Astrocyte (in vitro differentiated cells and primary cell): Measurements from ENCODE around the gene ACOT13. TPM values are rescaled to one million over a fixed set of nuclear protein-coding genes. Genes with fewer than 3 reads are reported as not detected.
"Not testable (repeated sequence)": the region's sequence is repeated elsewhere in the genome, so short reads cannot be mapped to it uniquely, and the experiment has no call there.

Source experiments
- DNase-seq: peaks from one replicate; pipeline ENCODE4 v3.0.0-alpha.2; 2010; ENCODE audit warnings: low read depth
- FAIRE-seq: peaks from 2 replicates; lab custom pipeline; 2011; peaks lifted over from hg19 to GRCh38; lab: Jason Lieb, UNC
- H2AFZ ChIP-seq: 2 replicates; pipeline ENCODE4 v1.6.0; 2012; ENCODE audit warnings: low read depth, low read length, inconsistent platforms
- H3K27ac ChIP-seq: 2 replicates; pipeline ENCODE4 v1.5.1; 2011; ENCODE audit warnings: low read depth, low read length, inconsistent platforms
- H3K27me3 ChIP-seq: 2 replicates; pipeline ENCODE4 v1.6.0; 2011; ENCODE audit warnings: low read length, inconsistent platforms; ENCODE audit not compliant: insufficient read depth
- H3K36me3 ChIP-seq: 2 replicates; pipeline ENCODE4 v1.5.1; 2011; ENCODE audit warnings: low read length, inconsistent platforms; ENCODE audit not compliant: insufficient read depth
- H3K4me1 ChIP-seq: 2 replicates; pipeline ENCODE4 v1.5.1; 2011; ENCODE audit warnings: low read length, inconsistent platforms; ENCODE audit not compliant: insufficient read depth
- H3K4me2 ChIP-seq: 2 replicates; pipeline ENCODE4 v1.6.0; 2012; ENCODE audit warnings: low read length, inconsistent platforms
- H3K4me3 ChIP-seq: 2 replicates; pipeline ENCODE4 v1.5.1; 2011; ENCODE audit warnings: low read depth, mild to moderate bottlenecking, low read length, inconsistent platforms; ENCODE audit not compliant: insufficient read depth
- H3K79me2 ChIP-seq: 2 replicates; pipeline ENCODE4 v1.6.0; 2012; ENCODE audit warnings: mild to moderate bottlenecking, low read length, inconsistent platforms; ENCODE audit not compliant: insufficient read depth
- H3K9ac ChIP-seq: 2 replicates; pipeline ENCODE4 v1.6.0; 2012; ENCODE audit warnings: mild to moderate bottlenecking, low read length, inconsistent platforms
- H3K9me3 ChIP-seq: 2 replicates; pipeline ENCODE4 v1.5.1; 2012; ENCODE audit warnings: low read depth, mild to moderate bottlenecking, low read length, inconsistent platforms; ENCODE audit not compliant: insufficient read depth
- H4K20me1 ChIP-seq: 2 replicates; pipeline ENCODE4 v1.6.0; 2012; ENCODE audit warnings: low read length, inconsistent platforms; ENCODE audit not compliant: insufficient read depth
- H3K27ac Mint-ChIP-seq: one replicate; pipeline ENCODE4 v1.8.0; 2021; ENCODE audit warnings: mild to moderate bottlenecking, mixed read lengths; ENCODE audit not compliant: unreplicated experiment
- H3K27me3 Mint-ChIP-seq: one replicate; pipeline ENCODE4 v1.8.0; 2021; ENCODE audit warnings: low read depth, mixed read lengths; ENCODE audit not compliant: unreplicated experiment
- H3K36me3 Mint-ChIP-seq: one replicate; pipeline ENCODE4 v1.8.0; 2021; ENCODE audit warnings: low read depth, mixed read lengths; ENCODE audit not compliant: unreplicated experiment
- H3K4me1 Mint-ChIP-seq: one replicate; pipeline ENCODE4 v1.8.0; 2021; ENCODE audit warnings: low read depth, mixed read lengths; ENCODE audit not compliant: unreplicated experiment
- H3K4me3 Mint-ChIP-seq: one replicate; pipeline ENCODE4 v1.8.0; 2021; ENCODE audit warnings: mild to moderate bottlenecking, moderate library complexity, mixed read lengths; ENCODE audit not compliant: unreplicated experiment
- H3K9me3 Mint-ChIP-seq: one replicate; pipeline ENCODE4 v1.8.0; 2021; ENCODE audit warnings: mild to moderate bottlenecking, mixed read lengths; ENCODE audit not compliant: unreplicated experiment
- CTCF ChIP-seq: IDR thresholded peaks from 2 replicates; pipeline ENCODE4 v1.5.1; 2011; ENCODE audit warnings: low read depth, mild to moderate bottlenecking, inconsistent platforms, low read length, moderate library complexity; ENCODE audit not compliant: insufficient read depth
- EZH2 ChIP-seq: IDR thresholded peaks from 2 replicates; pipeline ENCODE4 v1.6.1; 2012; ENCODE audit warnings: mild to moderate bottlenecking, low read length, inconsistent platforms; ENCODE audit not compliant: insufficient read depth
- total RNA-seq: library from RNA; stranded (reverse); gene quantifications from 2 replicates; pipeline ENCODE4 v1.2.1, GENCODE V29; 2021

ACOT13 gene
- total RNA-seq, 1 donor from 2014 or later: 35.9 TPM

GRCh38 chr6:24734166-24734565, 67.3 kb downstream of the ACOT13 start:
- no peak for TF ChIP-seq EZH2
- TF ChIP-seq CTCF: no peak
- no peaks in the 10 kb centered on the region for H3K27me3 Mint-ChIP-seq
- no peak for FAIRE-seq

GRCh38 chr6:24734710-24735109, 67.8 kb downstream of the ACOT13 start:
- not testable (repeated sequence) for DNase-seq, H3K4me1 Mint-ChIP-seq, H3K27ac ChIP-seq, H3K36me3 Mint-ChIP-seq, H3K27ac Mint-ChIP-seq, H3K4me3 Mint-ChIP-seq, H3K9ac ChIP-seq, H4K20me1 ChIP-seq, H3K27me3 Mint-ChIP-seq, H2AFZ ChIP-seq, H3K36me3 ChIP-seq, H3K4me3 ChIP-seq, H3K4me1 ChIP-seq, H3K9me3 ChIP-seq, FAIRE-seq, H3K27me3 ChIP-seq, H3K4me2 ChIP-seq, H3K9me3 Mint-ChIP-seq, H3K79me2 ChIP-seq

More at GRCh38 chr6:24734166-24734565, 67.3 kb downstream of the ACOT13 start:
- Histone ChIP-seq H3K36me3 (no peaks in the 10 kb centered on the region), H3K4me1 (no peaks in the 10 kb centered on the region), H3K4me2 (no peak overlapping the region), H3K9me3 (peaks cover 5% of the 10 kb centered on the region), H2AFZ (no peak overlapping the region), H3K9ac (no peak overlapping the region), H4K20me1 (no peaks in the 10 kb centered on the region), H3K4me3 (no peak overlapping the region), H3K27ac (no peak overlapping the region), H3K27me3 (no peaks in the 10 kb centered on the region), H3K79me2 (no peaks in the 10 kb centered on the region)
- Mint-ChIP-seq H3K4me3 (no peak overlapping the region), H3K27ac (no peak overlapping the region), H3K4me1 (no peaks in the 10 kb centered on the region), H3K9me3 (peaks cover 8% of the 10 kb centered on the region), H3K36me3 (no peaks in the 10 kb centered on the region)
- DNase-seq: no peak

GRCh38 chr6:24738741-24739140, 71.9 kb downstream of the ACOT13 start:
- no peak overlapping the region for H3K4me2 ChIP-seq
- no peaks in the 10 kb centered on the region for H3K27me3 ChIP-seq
- H3K9me3 Mint-ChIP-seq: no peaks in the 10 kb centered on the region
- no peak overlapping the region for H3K27ac Mint-ChIP-seq
- no peaks in the 10 kb centered on the region for H3K36me3 Mint-ChIP-seq
- peaks cover 20% of the 10 kb centered on the region for H3K4me1 ChIP-seq
- H3K9me3 ChIP-seq: no peaks in the 10 kb centered on the region
- FAIRE-seq: no peak
- peak overlapping the region; percentile 44 for H2AFZ ChIP-seq
- H3K4me1 Mint-ChIP-seq: peaks cover 19% of the 10 kb centered on the region
- H3K9ac ChIP-seq: no peak overlapping the region
- no peaks in the 10 kb centered on the region for H3K36me3 ChIP-seq
- H3K79me2 ChIP-seq: no peaks in the 10 kb centered on the region
- no peak overlapping the region for H3K4me3 ChIP-seq
- no peak for DNase-seq
- TF ChIP-seq CTCF: no peak
- no peak for TF ChIP-seq EZH2
- no peaks in the 10 kb centered on the region for H3K27me3 Mint-ChIP-seq
- H4K20me1 ChIP-seq: no peaks in the 10 kb centered on the region
- H3K4me3 Mint-ChIP-seq: no peak overlapping the region
- H3K27ac ChIP-seq: no peak overlapping the region
